Measurements from ENCODE around the gene APBB2. TPM values are rescaled to one million over a fixed set of nuclear protein-coding genes. Genes with fewer than 3 reads are reported as not detected.

APBB2 gene
- total and polyA plus RNA-seq, 2 of the 4 experiments (the other 2 are of a cell fraction), result 47.9 to 75.5 TPM

DNA sequence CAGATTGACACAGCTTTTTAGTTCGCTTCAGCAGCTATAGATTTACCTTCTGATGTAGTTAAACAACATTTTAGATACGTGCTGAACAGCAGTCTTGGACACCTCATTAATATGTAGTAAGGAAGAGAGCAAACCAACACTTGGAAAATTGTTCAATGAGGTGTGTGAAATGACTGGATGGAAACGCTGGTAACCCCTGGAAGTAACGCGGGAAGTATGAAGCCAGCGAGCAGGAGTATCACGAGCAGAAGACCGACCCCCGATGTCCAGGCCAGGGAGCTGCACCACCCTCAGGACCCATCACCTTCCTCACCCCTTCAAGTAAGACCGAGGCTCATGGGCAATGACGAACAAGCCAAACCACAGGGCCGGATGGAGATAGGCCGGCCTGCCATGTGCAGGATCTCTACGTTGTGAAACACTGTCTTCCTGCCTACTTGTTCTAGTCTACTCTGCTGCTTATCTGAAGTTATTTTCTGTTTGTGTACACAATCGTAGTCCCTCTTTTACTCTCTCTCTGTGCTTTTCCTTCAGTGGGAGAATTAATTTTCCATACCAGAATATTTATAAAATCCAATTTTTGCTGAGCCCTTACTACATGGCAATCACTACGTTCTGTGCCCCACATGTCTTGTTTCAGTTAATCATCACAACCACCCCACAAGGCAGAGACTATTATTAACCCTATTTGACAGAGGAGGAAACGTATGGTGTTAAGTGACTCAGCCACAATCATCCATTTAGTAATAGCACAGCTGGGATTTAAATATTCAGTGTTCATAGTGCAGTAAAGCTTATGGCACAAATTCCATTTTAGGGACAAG, 221.7 kb downstream of the APBB2 start:
- Histone ChIP-seq H3K9me3 (ENCODE audit: control insufficient read depth, insufficient read depth, low read length) (no peaks in the 10 kb centered on the region), H2BK120ac (ENCODE audit: low read depth, low read length) (peak overlapping the region; percentile 95), H3K9me1 (ENCODE audit: insufficient read depth, low read length) (peaks cover 25% of the 10 kb centered on the region), H3K4ac (ENCODE audit: low read depth, low read length) (peak overlapping the region; percentile 86), H3K4me2 (ENCODE audit: low read depth, low read length) (peak overlapping the region; percentile 0), H2AK9ac (replicated peaks; ENCODE audit: low read depth, low read length, poor library complexity) (peak overlapping the region; percentile 71), H3K27ac (ENCODE audit: insufficient read depth, low read length) (peak overlapping the region; percentile 54), H2BK20ac (ENCODE audit: low read depth, low read length) (peak overlapping the region; percentile 77), H2BK15ac (ENCODE audit: low read depth, low read length) (peak overlapping the region; percentile 89; the same call in 2 of the 3 replicates), H2AFZ (replicated peaks; ENCODE audit: low read length, poor library complexity) (peak overlapping the region; percentile 74), H3K23ac (ENCODE audit: low read depth, low read length) (peak overlapping the region; percentile 67; the same call in 1 of the 2 replicates), H3K56ac (ENCODE audit: extremely low read depth, insufficient read depth, low read length) (peak overlapping the region; percentile 24; the same call in 1 of the 2 replicates), H3K18ac (ENCODE audit: low read depth, low read length) (peak overlapping the region; percentile 50), H3K79me1 (ENCODE audit: low read depth in 1 of 2, low read length in 2 of 2) (peaks cover 7 to 48% of the 10 kb centered on the region in 2 experiments; a peak in 3 of 4 replicates), H3K36me3 (ENCODE audit: control insufficient read depth, insufficient read depth, low read length) (no peaks in the 10 kb centered on the region; the same call in 1 of the 2 replicates), H2AK5ac (ENCODE audit: low read depth, low read length) (peak overlapping the region; percentile 98), H3K9ac (ENCODE audit: low read depth, low read length) (no peak overlapping the region), H2BK5ac (ENCODE audit: low read depth, low read length, poor library complexity, severe bottlenecking) (peak overlapping the region; percentile 83), H4K8ac (ENCODE audit: low read depth in 2 of 2, low read length in 2 of 2) (peak overlapping the region; percentile 85), H3K4me1 (ENCODE audit: control insufficient read depth, insufficient read depth, low read length) (peaks cover 16% of the 10 kb centered on the region), H4K91ac (ENCODE audit: insufficient read depth, low read depth, low read length) (peak overlapping the region; percentile 85), H3K27me3 (ENCODE audit: control insufficient read depth, insufficient read depth, low read length) (no peaks in the 10 kb centered on the region), H4K20me1 (ENCODE audit: insufficient read depth, low read length) (no peaks in the 10 kb centered on the region), H3K4me3 (ENCODE audit: insufficient read depth, low read depth, low read length) (no peak overlapping the region), H4K5ac (ENCODE audit: low read depth, low read length) (peak overlapping the region; percentile 32; the same call in 1 of the 2 replicates), H3K14ac (replicated peaks; ENCODE audit: low read depth, low read length) (peak overlapping the region; percentile 84)
- ATAC-seq (ENCODE audit: low read depth) (peak; percentile 65), DNase-seq (peak; percentile 88)
- WGBS, 2 experiments (ENCODE audit: extremely low coverage in 2 of 2, insufficient read length in 1 of 2), result 92% methylated on average over 7 of the region's 17 CpGs; no CpG with 5 or more reads in 1 of the 2 experiments
- TF ChIP-seq CEBPB (IDR thresholded peaks at IDR 0.05; ENCODE audit: low read depth, low read length) (peak; percentile 87), MAFK (IDR thresholded peaks at IDR 0.05; ENCODE audit: low read depth, low read length) (0 out of 2 replicates have a peak, but pooled peaks have one; percentile 13), RFX5 (IDR thresholded peaks at IDR 0.05; ENCODE audit: low read depth, low read length) (no peak), MXI1 (IDR thresholded peaks at IDR 0.05; ENCODE audit: borderline replicate concordance, low read depth, low read length) (peak; percentile 65; the same call in 1 of the 2 replicates), RCOR1 (IDR thresholded peaks at IDR 0.05; ENCODE audit: insufficient replicate concordance, low read length) (peak; percentile 18), SMC3 (IDR thresholded peaks at IDR 0.05; ENCODE audit: low read depth, low read length) (no peak), FOS (IDR thresholded peaks at IDR 0.05; ENCODE audit: low read depth, low read length) (peak; percentile 65), POLR2A (IDR thresholded peaks at IDR 0.05; ENCODE audit: low read depth, low read length) (no peak)
- TF ChIP-seq, protein P1, sequence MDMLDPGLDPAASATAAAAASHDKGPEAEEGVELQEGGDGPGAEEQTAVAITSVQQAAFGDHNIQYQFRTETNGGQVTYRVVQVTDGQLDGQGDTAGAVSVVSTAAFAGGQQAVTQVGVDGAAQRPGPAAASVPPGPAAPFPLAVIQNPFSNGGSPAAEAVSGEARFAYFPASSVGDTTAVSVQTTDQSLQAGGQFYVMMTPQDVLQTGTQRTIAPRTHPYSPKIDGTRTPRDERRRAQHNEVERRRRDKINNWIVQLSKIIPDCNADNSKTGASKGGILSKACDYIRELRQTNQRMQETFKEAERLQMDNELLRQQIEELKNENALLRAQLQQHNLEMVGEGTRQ (IDR thresholded peaks at IDR 0.05; ENCODE audit: low read depth, low read length), result no peak
- dilution Hi-C loops (cut with HindIII; ENCODE audit: low sequenced_read_pairs, unreplicated experiment), result no loop called here
- CTCF ChIA-PET, result no interaction called here
- in situ Hi-C loops (cut with MboI; ENCODE audit: low sequenced_read_pairs), result no loop called here
- POLR2A ChIA-PET (ENCODE audit: unreplicated experiment), result no interaction called here
- no TSS peak for BruUV-seq (replicated peaks)
- intact Hi-C loops (cut with micrococcal nuclease), result no loop called here

Measured in IMR-90 (cell line).